ENCODE measurements around the gene MED13.

- TF ChIP-seq CTCF (IDR thresholded peaks at IDR 0.05): no peak
- no peak for TF ChIP-seq POLR2A (IDR thresholded peaks at IDR 0.05)
Measured at GRCh38 chr17:62017496-62017895, 47.6 kb downstream of the MED13 start.

Measured in esophagus squamous epithelium (tissue), 4 donors.